Stimulated activated naive B cell treated with anti-CD40 and anti-IgM and Interleukin-4, amounts not matched to agents 10 μg/mL and 1 μg/mL and 100 μg/mL, for 72 hours (primary cell): ENCODE data around the gene WDR27.

Experiments used
- ATAC-seq, 2 donors: fragments of 150-1000 bp; cut with Tn5 transposase; replicated peaks; 2 replicates each; pipeline ENCODE4 v1.10.0; 2021; ENCODE audit warnings: moderate library complexity in 1 of 2
- DNase-seq: peaks from one replicate; pipeline ENCODE4 v3.0.0; 2021
- H3K27ac Mint-ChIP-seq: one replicate; pipeline ENCODE4 v1.8.0; 2022; ENCODE audit warnings: mild to moderate bottlenecking, mixed read lengths
- H3K27me3 Mint-ChIP-seq, 2 donors: one replicate each; pipeline ENCODE4 v1.8.0; 2022; ENCODE audit warnings: mixed read lengths in 2 of 2
- H3K36me3 Mint-ChIP-seq, 2 donors: one replicate each; pipeline ENCODE4 v1.8.0; 2022; ENCODE audit warnings: mixed read lengths in 2 of 2, mild to moderate bottlenecking in 1 of 2
- H3K4me1 Mint-ChIP-seq, 2 donors: one replicate each; pipeline ENCODE4 v1.8.0; 2022; ENCODE audit warnings: mixed read lengths in 2 of 2, mild to moderate bottlenecking in 1 of 2
- H3K4me3 Mint-ChIP-seq, 2 donors: one replicate each; pipeline ENCODE4 v1.8.0; 2022; ENCODE audit warnings: mild to moderate bottlenecking in 2 of 2, mixed read lengths in 2 of 2, moderate library complexity in 1 of 2
- H3K9me3 Mint-ChIP-seq, 2 donors: one replicate each; pipeline ENCODE4 v1.8.0; 2022; ENCODE audit warnings: mixed read lengths in 2 of 2, mild to moderate bottlenecking in 1 of 2

WDR27 gene

DNA sequence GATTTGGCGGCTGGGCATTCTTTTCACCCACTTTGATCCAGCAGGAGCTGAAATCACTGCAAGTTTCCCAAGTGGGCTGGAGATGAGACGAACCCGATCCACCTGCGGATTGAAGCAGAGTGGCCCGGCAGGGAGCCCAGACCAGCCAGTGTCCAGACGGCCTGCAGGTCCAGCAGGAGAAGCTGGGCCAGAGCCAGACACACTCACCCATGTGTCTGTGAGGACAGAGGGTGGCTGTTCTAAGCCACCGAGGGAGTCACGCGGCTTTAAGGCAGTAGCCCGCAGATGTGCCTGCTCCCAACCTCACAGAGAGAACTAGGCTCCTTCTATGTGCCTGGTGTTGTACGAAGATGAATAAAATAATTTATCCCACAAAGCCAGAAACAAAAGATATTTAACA lies 200.7 kb downstream of the WDR27 start:
- no peak for ATAC-seq
- no peaks in the 10 kb centered on the region for H3K9me3 Mint-ChIP-seq
- no peak for DNase-seq
- H3K4me3 Mint-ChIP-seq: no peak overlapping the region
- H3K27me3 Mint-ChIP-seq: no peaks in the 10 kb centered on the region
- H3K36me3 Mint-ChIP-seq: peaks cover 8 to 10% of the 10 kb centered on the region in 2 donors
- H3K27ac Mint-ChIP-seq: no peak overlapping the region
- H3K4me1 Mint-ChIP-seq: no peaks in the 10 kb centered on the region

DNA sequence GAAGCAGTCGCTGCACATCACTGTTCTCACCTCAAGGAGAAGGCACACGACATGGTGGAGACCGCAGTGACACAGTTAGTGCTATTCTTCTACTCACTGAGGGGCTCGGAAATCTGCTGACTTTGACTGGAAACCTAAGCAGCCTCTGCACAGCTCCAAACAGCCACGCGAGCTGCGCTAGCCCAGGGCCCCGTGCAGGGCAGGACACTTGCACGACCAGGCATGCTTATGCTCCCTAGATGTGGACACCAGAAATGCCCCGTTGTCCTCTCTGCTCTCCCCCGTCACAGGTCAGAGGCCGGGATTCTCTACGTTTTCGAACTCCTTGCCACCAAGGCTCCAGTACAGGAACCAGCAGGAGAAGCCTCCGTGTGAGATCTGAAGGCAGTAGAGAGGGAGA lies 201.1 kb downstream of the WDR27 start:
- H3K27ac Mint-ChIP-seq: no peak overlapping the region
- no peak for ATAC-seq
- DNase-seq: no peak
- no peak overlapping the region for H3K4me3 Mint-ChIP-seq
- peaks cover 8 to 13% of the 10 kb centered on the region in 2 donors for H3K36me3 Mint-ChIP-seq
- H3K9me3 Mint-ChIP-seq: no peaks in the 10 kb centered on the region
- no peaks in the 10 kb centered on the region for H3K27me3 Mint-ChIP-seq
- H3K4me1 Mint-ChIP-seq: no peaks in the 10 kb centered on the region

DNA sequence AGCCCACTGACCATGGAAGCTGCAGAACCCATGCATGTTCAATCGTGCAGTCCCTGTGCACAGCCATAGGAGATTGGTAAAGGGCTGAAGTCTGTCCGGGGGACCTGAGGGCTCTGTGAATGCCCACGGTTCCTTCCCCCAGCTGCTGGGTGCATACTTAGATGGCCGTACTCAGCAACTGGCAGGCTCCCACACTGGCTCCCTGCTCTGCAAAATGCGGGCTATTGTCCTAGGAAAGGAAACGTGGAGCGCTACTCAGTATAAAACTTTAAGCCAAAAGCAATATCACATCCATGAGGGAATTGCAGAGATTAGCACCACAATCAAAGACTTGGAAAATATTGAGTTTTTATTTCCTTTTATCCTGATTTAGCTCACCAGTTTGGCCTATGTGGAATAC lies 202.0 kb downstream of the WDR27 start:
- H3K4me1 Mint-ChIP-seq: no peaks in the 10 kb centered on the region
- DNase-seq: no peak
- no peak overlapping the region for H3K27ac Mint-ChIP-seq
- ATAC-seq: no peak
- no peaks in the 10 kb centered on the region for H3K9me3 Mint-ChIP-seq
- peaks cover 8 to 14% of the 10 kb centered on the region in 2 donors for H3K36me3 Mint-ChIP-seq
- no peaks in the 10 kb centered on the region for H3K27me3 Mint-ChIP-seq
- H3K4me3 Mint-ChIP-seq: no peak overlapping the region

DNA sequence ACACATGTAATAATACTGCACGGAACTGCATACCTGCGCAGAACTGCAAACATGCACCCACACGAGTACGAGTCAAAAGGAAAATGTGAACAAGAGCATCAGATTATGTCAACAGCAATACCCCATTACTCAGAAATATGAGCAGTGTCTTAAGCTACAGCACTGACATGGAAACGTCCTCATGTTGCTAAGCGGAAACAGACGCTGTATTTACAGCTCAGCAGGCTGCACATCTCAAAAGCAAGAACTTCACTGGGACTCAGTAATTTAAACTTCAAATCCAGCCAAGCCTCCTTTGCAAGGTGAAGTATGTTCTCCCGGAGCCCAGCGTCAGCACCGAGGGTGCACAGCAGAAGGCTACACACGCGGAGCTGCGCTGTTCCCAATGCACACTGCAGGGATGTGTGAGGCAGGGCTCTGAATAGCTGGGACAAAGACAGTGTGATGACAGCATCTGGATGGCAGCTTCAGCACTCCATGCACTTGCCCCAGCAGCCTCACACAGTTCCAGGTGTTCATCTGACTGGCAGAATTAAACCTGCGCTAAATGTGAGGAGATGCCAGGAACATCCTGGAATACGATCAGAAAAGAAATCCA lies 202.8 kb downstream of the WDR27 start:
- H3K36me3 Mint-ChIP-seq: peaks cover 8 to 14% of the 10 kb centered on the region in 2 donors
- ATAC-seq (no peak), DNase-seq (no peak)
- H3K9me3 Mint-ChIP-seq: no peaks in the 10 kb centered on the region
- no peak overlapping the region for H3K4me3 Mint-ChIP-seq
- no peak overlapping the region for H3K27ac Mint-ChIP-seq
- no peaks in the 10 kb centered on the region for H3K27me3 Mint-ChIP-seq
- no peaks in the 10 kb centered on the region for H3K4me1 Mint-ChIP-seq

DNA sequence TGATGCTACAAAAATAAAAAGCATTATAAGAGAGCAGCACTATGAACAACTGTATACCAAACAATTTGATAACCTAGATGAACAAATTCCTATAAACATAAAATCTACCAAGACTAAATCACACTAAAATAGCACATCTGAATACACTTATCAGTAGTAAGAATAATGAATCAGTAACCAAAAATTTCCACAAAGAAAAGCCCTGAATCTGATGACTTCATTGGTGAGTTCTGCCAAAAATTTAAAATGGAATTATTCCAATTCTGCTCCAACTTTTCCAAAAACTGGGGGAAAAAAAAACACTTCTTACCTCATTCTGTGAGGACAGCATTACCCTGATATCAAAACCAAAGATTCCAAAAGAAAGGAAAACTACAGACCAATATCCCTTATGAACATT lies 206.2 kb downstream of the WDR27 start:
- H3K36me3 Mint-ChIP-seq: peaks cover 2 to 4% of the 10 kb centered on the region in 2 donors

DNA sequence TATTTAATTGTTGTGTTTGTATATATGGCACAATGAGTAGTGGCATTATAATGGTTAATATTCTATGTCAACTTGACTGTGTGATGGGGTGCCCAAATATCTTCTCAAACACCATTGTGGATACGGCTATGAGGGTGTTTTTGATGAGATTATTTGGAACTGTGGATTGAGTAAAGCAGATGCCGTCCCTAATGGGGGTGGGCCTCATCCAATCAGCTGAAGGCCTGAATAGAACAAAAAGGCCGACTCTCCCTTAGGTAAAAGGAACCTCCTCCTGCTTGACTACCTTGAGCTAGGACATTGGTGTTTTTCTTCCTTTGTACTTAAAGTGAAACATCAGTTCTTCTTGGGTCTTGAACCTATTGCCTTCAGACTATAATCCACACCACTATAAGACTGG lies 207.8 kb downstream of the WDR27 start:
- Mint-ChIP-seq H3K9me3 (no peaks in the 10 kb centered on the region), H3K27ac (no peak overlapping the region), H3K27me3 (no peaks in the 10 kb centered on the region), H3K4me1 (no peaks in the 10 kb centered on the region), H3K4me3 (no peak overlapping the region), H3K36me3 (peaks cover 4 to 6% of the 10 kb centered on the region in 2 donors)
- DNase-seq (no peak), ATAC-seq (no peak)

More for the DNA sequence above, 206.2 kb downstream of the WDR27 start:
- H3K27me3 Mint-ChIP-seq: no peaks in the 10 kb centered on the region
- ATAC-seq (no peak), DNase-seq (no peak)
- no peak overlapping the region for H3K4me3 Mint-ChIP-seq
- H3K27ac Mint-ChIP-seq: no peak overlapping the region
- no peaks in the 10 kb centered on the region for H3K9me3 Mint-ChIP-seq
- H3K4me1 Mint-ChIP-seq: no peaks in the 10 kb centered on the region

DNA sequence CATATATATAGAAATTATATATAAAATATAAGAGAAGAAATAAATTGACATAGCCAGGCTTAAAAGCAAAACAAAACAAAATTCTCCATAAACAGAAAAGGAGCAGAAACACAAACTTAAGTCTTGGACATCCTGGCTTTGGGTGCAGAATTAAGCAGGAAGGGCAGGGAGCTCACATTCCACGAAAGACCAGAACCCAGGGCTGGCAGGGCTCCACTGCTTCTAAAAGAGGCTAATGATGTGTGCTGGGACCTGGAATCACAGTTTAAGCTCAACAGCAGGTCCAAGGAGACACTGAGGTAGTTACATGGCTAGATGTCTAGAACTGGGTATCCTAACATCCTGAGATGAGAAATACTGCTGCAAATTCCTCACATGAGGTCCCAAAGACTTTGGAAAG lies 210.3 kb downstream of the WDR27 start:
- ATAC-seq (no peak), DNase-seq (no peak)
- no peaks in the 10 kb centered on the region for H3K4me1 Mint-ChIP-seq
- H3K9me3 Mint-ChIP-seq: no peaks in the 10 kb centered on the region
- H3K36me3 Mint-ChIP-seq: peaks cover 2 to 6% of the 10 kb centered on the region in 2 donors
- H3K27me3 Mint-ChIP-seq: no peaks in the 10 kb centered on the region
- no peak overlapping the region for H3K27ac Mint-ChIP-seq
- H3K4me3 Mint-ChIP-seq: no peak overlapping the region

DNA sequence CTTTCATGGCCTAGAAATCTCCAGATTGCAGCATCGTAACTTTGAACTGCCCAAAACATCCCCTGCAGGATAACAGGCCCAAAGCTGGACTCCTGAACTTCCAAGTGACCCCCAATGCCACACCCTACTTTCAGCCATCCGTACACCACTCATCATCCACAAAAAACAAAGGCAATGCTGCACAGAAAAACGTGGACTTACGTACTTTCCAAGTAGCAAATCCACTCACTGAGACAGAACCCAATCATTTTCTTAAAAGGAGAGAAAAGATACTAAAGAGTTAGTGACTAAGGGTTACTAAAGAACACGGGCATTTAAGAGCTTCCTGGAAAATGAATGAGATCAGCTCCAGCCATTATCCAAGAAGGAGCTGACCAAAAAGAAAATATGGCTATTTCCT lies 211.0 kb downstream of the WDR27 start:
- Mint-ChIP-seq H3K27ac (peak overlapping the region; percentile 14), H3K9me3 (peaks cover 0 to 1% of the 10 kb centered on the region in 2 donors), H3K4me3 (no peak overlapping the region), H3K36me3 (peaks cover 2 to 5% of the 10 kb centered on the region in 2 donors), H3K4me1 (no peaks in the 10 kb centered on the region), H3K27me3 (no peaks in the 10 kb centered on the region)
- DNase-seq: no peak
- ATAC-seq: no peak

DNA sequence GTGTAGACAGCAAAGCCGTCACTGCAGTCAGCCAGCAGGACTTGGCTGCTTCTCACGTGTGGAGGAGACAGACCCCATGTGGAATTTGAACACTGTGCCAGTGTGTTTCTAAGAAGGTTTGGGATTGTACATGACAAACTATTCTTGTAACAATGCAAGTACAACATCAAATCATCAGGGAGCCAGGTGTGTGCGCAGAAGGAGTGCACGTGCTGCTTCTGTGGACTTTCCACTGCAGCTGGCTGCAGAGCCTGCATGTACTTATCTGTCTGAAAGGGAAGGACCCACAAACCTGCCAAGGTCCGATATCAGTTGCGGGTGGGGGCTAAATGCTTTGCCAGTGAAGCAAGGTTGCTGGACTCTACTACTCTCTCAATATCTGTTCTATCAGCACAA lies 211.6 kb downstream of the WDR27 start:
- Mint-ChIP-seq H3K4me1 (no peaks in the 10 kb centered on the region), H3K27me3 (no peaks in the 10 kb centered on the region), H3K36me3 (peaks cover 7 to 8% of the 10 kb centered on the region in 2 donors), H3K9me3 (peaks cover 5 to 6% of the 10 kb centered on the region in 2 donors), H3K4me3 (no peak overlapping the region), H3K27ac (no peak overlapping the region)
- ATAC-seq: no peak
- no peak for DNase-seq

DNA sequence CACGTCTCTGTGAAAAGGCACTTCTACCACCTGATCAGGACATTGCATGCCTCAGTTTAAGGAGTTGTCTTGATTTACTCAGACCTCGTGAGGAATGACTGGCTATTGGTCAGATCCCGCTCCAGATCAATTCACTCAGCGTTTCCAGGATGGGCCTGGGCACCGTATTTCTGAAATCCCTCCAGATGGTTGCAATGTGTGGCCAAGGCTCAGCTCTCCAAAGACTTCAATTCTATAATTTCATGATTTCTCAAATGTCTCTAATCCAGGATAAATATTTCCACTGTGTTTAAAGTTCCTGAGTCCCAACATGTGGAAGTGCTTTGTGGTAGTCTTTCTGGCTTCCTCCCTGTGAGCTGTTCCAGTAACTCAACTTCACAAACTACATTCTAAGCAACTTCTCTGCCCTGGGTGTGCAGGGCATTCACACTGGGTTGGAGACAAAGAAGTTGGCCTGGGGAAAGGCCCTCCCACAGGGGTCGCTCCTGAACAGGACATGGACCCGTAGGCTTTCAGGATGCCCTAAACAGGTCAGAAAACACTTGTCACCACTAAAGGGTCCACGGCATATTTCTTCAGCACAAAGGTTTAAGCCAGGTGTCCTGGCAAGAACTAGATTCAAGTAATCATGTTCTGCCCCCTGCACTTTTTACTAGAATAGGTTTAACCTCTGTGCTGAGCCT lies 212.1 kb downstream of the WDR27 start:
- Mint-ChIP-seq H3K27ac (no peak overlapping the region), H3K36me3 (peaks cover 9 to 13% of the 10 kb centered on the region in 2 donors), H3K9me3 (peaks cover 11 to 12% of the 10 kb centered on the region in 2 donors), H3K4me1 (no peaks in the 10 kb centered on the region), H3K27me3 (no peaks in the 10 kb centered on the region), H3K4me3 (no peak overlapping the region)
- ATAC-seq (no peak), DNase-seq (no peak)

DNA sequence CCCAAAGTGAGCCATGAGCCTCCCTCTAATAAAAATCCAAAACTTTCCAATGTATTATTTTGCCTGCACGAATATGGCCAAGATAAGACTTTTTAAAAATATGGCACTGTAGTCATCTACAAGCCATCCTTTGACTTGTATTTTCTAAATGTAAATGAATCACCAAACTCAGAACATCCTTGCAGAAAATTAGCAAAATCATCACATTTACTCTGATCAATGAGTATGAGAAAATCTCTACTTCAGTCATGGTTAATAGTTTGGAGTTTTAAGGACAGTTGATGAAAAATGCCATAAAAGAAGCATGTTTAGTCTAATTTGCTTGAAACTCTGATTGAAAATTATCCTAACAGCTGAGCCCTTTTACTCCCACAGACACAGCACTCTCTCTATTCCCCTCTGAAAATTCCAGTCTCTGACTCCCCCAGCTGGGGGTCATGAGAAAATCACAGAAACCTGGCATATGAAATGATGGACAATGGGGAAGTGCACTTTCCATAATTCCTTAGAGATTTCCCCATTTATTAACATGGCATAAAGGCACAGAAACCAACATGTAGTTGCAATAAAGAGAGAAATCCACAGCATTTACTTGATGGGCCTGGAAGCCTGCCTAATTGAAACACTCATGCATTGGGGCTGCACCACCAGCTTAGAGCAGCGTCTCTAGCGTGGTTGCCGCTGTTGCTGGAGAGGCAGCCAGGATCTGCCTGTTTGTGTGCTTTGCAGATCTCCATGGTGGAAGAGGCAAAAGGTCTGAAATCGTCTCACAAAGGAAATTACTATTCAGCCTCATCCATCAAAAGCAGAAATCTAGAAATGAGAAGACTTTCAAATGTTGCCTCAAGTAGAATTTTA lies 214.0 kb downstream of the WDR27 start:
- H3K27ac Mint-ChIP-seq: no peak overlapping the region
- H3K9me3 Mint-ChIP-seq: peaks cover 20% of the 10 kb centered on the region in 2 donors
- DNase-seq (no peak), ATAC-seq (no peak)
- H3K27me3 Mint-ChIP-seq: peaks cover 0 to 4% of the 10 kb centered on the region in 2 donors
- no peak overlapping the region for H3K4me3 Mint-ChIP-seq
- H3K36me3 Mint-ChIP-seq: peaks cover 19 to 20% of the 10 kb centered on the region in 2 donors
- no peaks in the 10 kb centered on the region for H3K4me1 Mint-ChIP-seq

DNA sequence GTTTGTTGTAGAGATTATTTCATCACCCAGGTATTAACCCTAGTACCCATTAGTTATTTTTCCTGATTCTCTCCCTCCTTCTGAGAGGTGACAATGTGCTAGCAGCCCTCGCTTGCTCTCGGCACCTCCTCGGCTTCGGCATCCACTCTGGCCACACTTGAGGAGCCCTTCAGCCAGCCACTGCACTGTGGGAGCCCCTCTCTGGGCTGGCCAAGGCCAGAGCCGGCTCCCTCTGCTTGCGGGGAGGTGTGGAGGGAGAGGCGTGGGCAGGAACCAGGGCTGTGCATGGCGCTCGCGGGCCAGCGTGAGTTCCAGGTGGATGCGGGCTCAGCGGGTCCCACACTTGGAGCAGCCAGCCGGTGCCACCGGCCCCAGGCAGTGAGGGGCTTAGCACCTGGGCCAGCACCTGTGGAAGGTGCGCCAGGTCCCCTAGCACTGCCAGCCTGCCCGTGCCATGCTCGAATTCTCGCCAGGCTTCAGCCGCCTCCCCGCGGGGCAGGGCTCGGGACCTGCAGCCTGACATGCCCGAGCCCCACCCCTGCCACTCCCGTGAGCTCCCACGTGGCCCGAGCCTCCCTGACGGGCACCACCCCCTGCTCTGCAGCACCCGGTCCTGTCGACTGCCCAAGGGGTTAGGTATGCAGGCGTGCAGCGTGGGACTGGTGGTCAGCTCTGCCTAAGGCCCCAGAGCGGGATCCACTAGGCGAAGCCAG lies 221.9 kb downstream of the WDR27 start:
- peaks cover 0 to 4% of the 10 kb centered on the region in 2 donors for H3K27me3 Mint-ChIP-seq

DNA sequence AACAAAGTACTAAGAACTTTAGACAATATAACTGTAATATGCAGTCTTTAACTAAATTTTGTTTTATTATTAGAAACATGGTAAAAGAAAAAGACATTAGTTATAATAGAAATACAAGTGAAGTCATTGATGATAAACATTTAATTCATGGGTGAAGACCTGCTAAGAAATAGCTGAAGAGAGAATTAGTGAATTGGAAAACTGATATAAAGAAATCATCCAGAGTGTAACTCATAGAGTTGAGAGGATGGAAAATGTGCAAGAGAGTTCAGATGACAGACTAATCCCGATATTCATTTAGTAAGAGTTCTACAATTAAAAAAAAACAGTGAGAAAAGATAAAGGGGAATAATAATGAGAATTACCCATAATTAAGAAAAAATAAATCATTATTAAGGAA lies 227.5 kb downstream of the WDR27 start:
- Mint-ChIP-seq H3K4me1 (no peaks in the 10 kb centered on the region), H3K27ac (no peak overlapping the region), H3K4me3 (no peak overlapping the region), H3K36me3 (peaks cover 14 to 26% of the 10 kb centered on the region in 2 donors), H3K9me3 (peaks cover 15 to 22% of the 10 kb centered on the region in 2 donors), H3K27me3 (no peaks in the 10 kb centered on the region)
- no peak for DNase-seq
- no peak for ATAC-seq

More for the DNA sequence above, 221.9 kb downstream of the WDR27 start:
- Mint-ChIP-seq H3K4me3 (no peak overlapping the region), H3K27ac (no peak overlapping the region), H3K9me3 (peaks cover 25 to 28% of the 10 kb centered on the region in 2 donors), H3K4me1 (no peaks in the 10 kb centered on the region), H3K36me3 (peaks cover 28 to 34% of the 10 kb centered on the region in 2 donors)
- DNase-seq (no peak), ATAC-seq (no peak)

DNA sequence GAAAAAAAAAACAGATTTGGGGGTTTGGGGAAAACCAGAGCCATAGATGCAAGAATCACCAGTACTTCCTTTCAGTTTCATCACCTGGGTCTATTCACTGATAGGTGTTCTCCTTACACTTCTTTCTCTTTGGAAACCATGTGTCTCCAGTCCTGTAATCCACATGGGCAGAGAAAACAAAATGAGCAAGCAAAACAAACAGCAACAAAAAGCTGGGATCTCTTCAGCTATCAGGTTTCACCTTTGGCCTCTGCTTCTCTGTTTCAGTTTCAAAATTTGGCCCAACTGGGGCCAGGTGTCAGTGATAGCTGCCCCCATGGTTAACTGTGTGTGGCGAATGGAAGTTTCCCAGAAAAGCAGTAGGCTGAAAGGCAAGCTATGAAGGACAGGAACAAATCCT lies 228.2 kb downstream of the WDR27 start:
- H3K27me3 Mint-ChIP-seq: no peaks in the 10 kb centered on the region
- peak; percentile 12 to 47 for ATAC-seq
- H3K9me3 Mint-ChIP-seq: peaks cover 19 to 24% of the 10 kb centered on the region in 2 donors
- H3K27ac Mint-ChIP-seq: no peak overlapping the region
- H3K4me1 Mint-ChIP-seq: no peaks in the 10 kb centered on the region
- H3K4me3 Mint-ChIP-seq: no peak overlapping the region
- peaks cover 21 to 28% of the 10 kb centered on the region in 2 donors for H3K36me3 Mint-ChIP-seq
- no peak for DNase-seq
